HG02759 (cell line): ENCODE measurements around the gene KLHL20.
"Not testable (repeated sequence)": the region's sequence is repeated elsewhere in the genome, so short reads cannot be mapped to it uniquely, and the experiment has no call there.

Experiments
- ATAC-seq: cut with Tn5 transposase; IDR thresholded peaks from one replicate; pipeline ENCODE4 v1.9.1; 2021; ENCODE audit warnings: mild to moderate bottlenecking, moderate library complexity; ENCODE audit not compliant: unreplicated experiment

The KLHL20 gene

GRCh38 chr1:173749137-173749536 is 34.4 kb downstream of the KLHL20 start:
- ATAC-seq = no peak

- no peak for ATAC-seq
Measured at GRCh38 chr1:173753830-173754229, 39.0 kb downstream of the KLHL20 start.

- ATAC-seq = no peak
Measured at GRCh38 chr1:173757666-173758065, 42.9 kb downstream of the KLHL20 start.

GRCh38 chr1:173758110-173758509 is 43.3 kb downstream of the KLHL20 start:
- ATAC-seq = no peak

GRCh38 chr1:173758980-173759379 is 44.2 kb downstream of the KLHL20 start:
- no peak for ATAC-seq

- ATAC-seq = not testable (repeated sequence)
Measured at GRCh38 chr1:173764331-173764730, 49.5 kb downstream of the KLHL20 start.

GRCh38 chr1:173768206-173768605 is 53.4 kb downstream of the KLHL20 start:
- no peak for ATAC-seq

- no peak for ATAC-seq
Measured at GRCh38 chr1:173768827-173769226, 54.0 kb downstream of the KLHL20 start.

GRCh38 chr1:173770330-173770729 is 55.5 kb downstream of the KLHL20 start:
- not testable (repeated sequence) for ATAC-seq

- ATAC-seq = no peak
Measured at GRCh38 chr1:173771560-173771959, 56.8 kb downstream of the KLHL20 start.

GRCh38 chr1:173775578-173776226 is 60.9 kb downstream of the KLHL20 start:
- ATAC-seq = no peak

- ATAC-seq = no peak
Measured at GRCh38 chr1:173779936-173780335, 65.2 kb downstream of the KLHL20 start.

- no peak for ATAC-seq
Measured at GRCh38 chr1:173784997-173785396, 70.2 kb downstream of the KLHL20 start.

GRCh38 chr1:173789841-173790240 is 75.1 kb downstream of the KLHL20 start:
- ATAC-seq = no peak

GRCh38 chr1:173798078-173798477 is 83.3 kb downstream of the KLHL20 start:
- no peak for ATAC-seq

GRCh38 chr1:173799995-173800394 is 85.2 kb downstream of the KLHL20 start:
- not testable (repeated sequence) for ATAC-seq

GRCh38 chr1:173802961-173803360 is 88.2 kb downstream of the KLHL20 start:
- ATAC-seq = no peak

- not testable (repeated sequence) for ATAC-seq
Measured at GRCh38 chr1:173813654-173814053, 98.9 kb downstream of the KLHL20 start.

- ATAC-seq = no peak
Measured at GRCh38 chr1:173818459-173818858, 103.7 kb downstream of the KLHL20 start.

- no peak for ATAC-seq
Measured at GRCh38 chr1:173821680-173822079, 106.9 kb downstream of the KLHL20 start.

GRCh38 chr1:173823781-173824314 is 109.1 kb downstream of the KLHL20 start:
- peak; percentile 45 for ATAC-seq

- peak; percentile 82 for ATAC-seq
Measured at GRCh38 chr1:173824315-173825081, 109.7 kb downstream of the KLHL20 start, which contains the start of the genes CENPL and DARS2. Gene CENPL (minus strand): TSS chr1:173824883. CDS start chr1:173811299, 13,584 bp downstream. Gene DARS2 (plus strand): TSS chr1:173824673. CDS start chr1:173825230, 557 bp downstream.
